Neural progenitor cell (in vitro differentiated cells): ENCODE measurements around the gene WDR33. TPM values are rescaled to one million over a fixed set of nuclear protein-coding genes. Genes with fewer than 3 reads are reported as not detected.
A peak's percentile ranks its signal among the peaks of the same experiment; 100 is the strongest.

Experiments used
- DNase-seq: peaks from one replicate; pipeline ENCODE4 v3.0.0-alpha.2; 2016; ENCODE audit warnings: low spot score
- H2AFZ ChIP-seq: fragments of 200-600 bp; sonication (generic); replicated peaks from 2 replicates; pipeline ENCODE4 v1.6.1; 2016; ENCODE audit warnings: antibody characterized with exemption
- H3F3A ChIP-seq: fragments of 200-600 bp; sonication (generic); 2 replicates; pipeline ENCODE4 v1.6.1; 2016; ENCODE audit warnings: antibody characterized with exemption, low read depth
- H3K27ac ChIP-seq: fragments of 200-600 bp; sonication (generic); 2 replicates; pipeline ENCODE4 v1.5.1; 2016; ENCODE audit warnings: mild to moderate bottlenecking
- H3K27me3 ChIP-seq: fragments of 200-600 bp; sonication (generic); 2 replicates; pipeline ENCODE4 v1.6.1; 2016; ENCODE audit warnings: mild to moderate bottlenecking, moderate library complexity
- H3K36me3 ChIP-seq: fragments of 200-600 bp; sonication (generic); 2 replicates; pipeline ENCODE4 v1.5.1; 2016
- H3K4me1 ChIP-seq: fragments of 200-600 bp; sonication (generic); 2 replicates; pipeline ENCODE4 v1.6.1; 2016; ENCODE audit warnings: mixed run types
- H3K4me2 ChIP-seq: fragments of 200-600 bp; sonication (generic); 2 replicates; pipeline ENCODE4 v1.6.1; 2016
- H3K4me3 ChIP-seq: fragments of 200-600 bp; sonication (generic); 2 replicates; pipeline ENCODE4 v1.5.1; 2016
- H3K79me2 ChIP-seq: fragments of 200-600 bp; sonication (generic); 2 replicates; pipeline ENCODE4 v1.6.1; 2016; ENCODE audit warnings: low read depth
- H3K9ac ChIP-seq: fragments of 200-600 bp; sonication (generic); 2 replicates; pipeline ENCODE4 v1.6.1; 2016
- H3K9me3 ChIP-seq: fragments of 200-600 bp; sonication (generic); 2 replicates; pipeline ENCODE4 v1.5.1; 2016; ENCODE audit warnings: low read depth
- H4K20me1 ChIP-seq: fragments of 200-600 bp; sonication (generic); 2 replicates; pipeline ENCODE4 v1.6.1; 2016; ENCODE audit warnings: low read depth
- H3K27ac Mint-ChIP-seq: 3 replicates; pipeline ENCODE4 v1.8.0; 2021; ENCODE audit warnings: mixed read lengths
- H3K27me3 Mint-ChIP-seq: 2 replicates; pipeline ENCODE4 v1.8.0; 2022; ENCODE audit warnings: low read depth, mild to moderate bottlenecking, inconsistent platforms, moderate library complexity, mixed read lengths; ENCODE audit not compliant: insufficient read depth
- H3K36me3 Mint-ChIP-seq: 3 replicates; pipeline ENCODE4 v1.8.0; 2021; ENCODE audit warnings: mixed read lengths
- H3K4me1 Mint-ChIP-seq: 3 replicates; pipeline ENCODE4 v1.8.0; 2021; ENCODE audit warnings: mixed read lengths
- H3K4me3 Mint-ChIP-seq: 3 replicates; pipeline ENCODE4 v1.8.0; 2021; ENCODE audit warnings: mild to moderate bottlenecking, moderate library complexity, mixed read lengths
- H3K9me3 Mint-ChIP-seq: 3 replicates; pipeline ENCODE4 v1.8.0; 2020; ENCODE audit warnings: mixed read lengths
- EZH2 ChIP-seq: fragments of 200-600 bp; sonication (generic); IDR thresholded peaks from 2 replicates; pipeline ENCODE4 v1.6.1; 2017; ENCODE audit warnings: antibody characterized with exemption, mild to moderate bottlenecking, moderate library complexity
- EZH2phosphoT487 ChIP-seq: fragments of 200-600 bp; sonication (generic); IDR thresholded peaks from 2 replicates; pipeline ENCODE4 v1.6.1; 2017; ENCODE audit warnings: antibody characterized with exemption
- total RNA-seq: library from RNA; depleted of rRNA; stranded (reverse); fragments of >200 nt; gene quantifications from 2 replicates; pipeline ENCODE4 v1.2.3, GENCODE V29; 2015; ENCODE audit warnings: low replicate concordance
- TF ChIP-seq, protein P1 (sequence below): fragments of 200-600 bp; sonication (generic); IDR thresholded peaks from 2 replicates; pipeline ENCODE4 v1.5.1; 2017; ENCODE audit warnings: antibody characterized with exemption, mild to moderate bottlenecking

The WDR33 gene
- total RNA-seq, 1 donor from 2014 or later, result 83.4 TPM

DNA sequence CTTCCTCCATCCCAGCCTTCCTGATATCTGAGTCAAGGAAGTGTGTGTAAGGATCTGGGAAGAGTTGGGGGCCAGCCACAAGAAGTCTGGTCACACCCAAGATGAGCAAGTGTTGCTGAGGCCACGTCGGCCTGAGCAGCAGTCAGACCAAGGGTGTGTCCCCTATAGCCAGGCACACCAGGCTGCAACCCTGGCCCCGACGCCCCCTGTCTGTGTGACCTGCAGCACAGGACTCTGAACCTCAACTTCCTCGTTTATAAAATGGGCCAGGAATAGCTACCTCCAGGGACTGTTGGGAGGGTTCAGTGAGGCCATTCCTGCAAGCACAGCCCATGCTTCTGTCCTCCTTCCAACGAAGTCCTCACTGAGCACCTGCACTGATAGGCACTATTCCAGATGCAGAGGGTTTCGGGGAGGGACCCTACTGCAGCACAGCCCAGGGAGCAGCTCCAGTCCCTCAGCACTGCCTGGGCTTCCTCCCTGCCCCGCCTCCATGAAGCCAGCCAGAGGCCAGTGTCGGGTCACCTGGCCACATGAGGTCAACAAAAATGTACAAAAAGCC is 148.9 kb downstream of the WDR33 start:
- Histone ChIP-seq H3K4me3 (no peak overlapping the region), H2AFZ (no peak overlapping the region), H3F3A (no peaks in the 10 kb centered on the region), H3K27ac (no peak overlapping the region), H3K9me3 (no peaks in the 10 kb centered on the region), H3K4me1 (peaks cover 7% of the 10 kb centered on the region), H3K36me3 (no peaks in the 10 kb centered on the region), H4K20me1 (no peaks in the 10 kb centered on the region), H3K9ac (no peak overlapping the region), H3K79me2 (no peaks in the 10 kb centered on the region), H3K4me2 (no peak overlapping the region), H3K27me3 (peaks cover 44% of the 10 kb centered on the region)
- TF ChIP-seq EZH2phosphoT487 (no peak), EZH2 (no peak)
- TF ChIP-seq, protein P1, sequence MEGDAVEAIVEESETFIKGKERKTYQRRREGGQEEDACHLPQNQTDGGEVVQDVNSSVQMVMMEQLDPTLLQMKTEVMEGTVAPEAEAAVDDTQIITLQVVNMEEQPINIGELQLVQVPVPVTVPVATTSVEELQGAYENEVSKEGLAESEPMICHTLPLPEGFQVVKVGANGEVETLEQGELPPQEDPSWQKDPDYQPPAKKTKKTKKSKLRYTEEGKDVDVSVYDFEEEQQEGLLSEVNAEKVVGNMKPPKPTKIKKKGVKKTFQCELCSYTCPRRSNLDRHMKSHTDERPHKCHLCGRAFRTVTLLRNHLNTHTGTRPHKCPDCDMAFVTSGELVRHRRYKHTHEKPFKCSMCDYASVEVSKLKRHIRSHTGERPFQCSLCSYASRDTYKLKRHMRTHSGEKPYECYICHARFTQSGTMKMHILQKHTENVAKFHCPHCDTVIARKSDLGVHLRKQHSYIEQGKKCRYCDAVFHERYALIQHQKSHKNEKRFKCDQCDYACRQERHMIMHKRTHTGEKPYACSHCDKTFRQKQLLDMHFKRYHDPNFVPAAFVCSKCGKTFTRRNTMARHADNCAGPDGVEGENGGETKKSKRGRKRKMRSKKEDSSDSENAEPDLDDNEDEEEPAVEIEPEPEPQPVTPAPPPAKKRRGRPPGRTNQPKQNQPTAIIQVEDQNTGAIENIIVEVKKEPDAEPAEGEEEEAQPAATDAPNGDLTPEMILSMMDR, result no peak
- Mint-ChIP-seq H3K4me3 (no peak overlapping the region), H3K27ac (no peak overlapping the region), H3K36me3 (no peaks in the 10 kb centered on the region), H3K4me1 (peaks cover 13% of the 10 kb centered on the region), H3K27me3 (peaks cover 22% of the 10 kb centered on the region), H3K9me3 (peaks cover 4% of the 10 kb centered on the region)
- no peak for DNase-seq

DNA sequence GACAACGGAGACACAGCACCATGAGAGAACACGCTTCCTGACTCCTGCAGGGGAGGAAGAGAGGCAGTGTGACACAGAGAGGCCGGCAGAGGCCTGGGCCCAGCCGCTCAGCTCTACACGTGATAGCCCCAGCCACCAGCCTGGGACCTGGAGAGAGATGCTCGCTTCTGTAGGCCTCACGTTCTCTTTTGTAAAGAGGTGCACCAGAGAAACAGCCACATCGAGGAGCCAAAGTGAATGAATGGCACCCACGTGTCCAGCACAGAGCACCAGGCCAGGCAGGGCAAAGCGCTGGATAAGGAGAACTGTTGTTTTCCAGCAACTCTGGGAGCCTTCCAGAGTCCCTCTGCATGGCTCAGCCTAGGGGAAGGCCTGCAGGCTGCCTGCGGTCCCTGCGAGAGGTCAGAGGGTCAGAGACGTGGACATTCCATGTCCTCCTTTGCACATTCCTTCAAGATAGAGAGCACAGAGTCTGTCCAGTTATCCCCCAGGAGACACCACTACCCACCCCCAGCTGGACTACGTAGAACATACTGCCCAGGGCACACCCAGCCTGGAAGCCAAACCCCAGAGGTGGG is 149.8 kb downstream of the WDR33 start:
- H2AFZ ChIP-seq, result no peak overlapping the region
- H3K36me3 Mint-ChIP-seq, result no peaks in the 10 kb centered on the region
- H3K9me3 Mint-ChIP-seq, result no peaks in the 10 kb centered on the region
- no peaks in the 10 kb centered on the region for H3K79me2 ChIP-seq
- DNase-seq, result no peak
- no peak overlapping the region for H3K4me3 Mint-ChIP-seq
- peaks cover 14% of the 10 kb centered on the region for H3K4me1 Mint-ChIP-seq
- no peaks in the 10 kb centered on the region for H4K20me1 ChIP-seq
- H3K27ac ChIP-seq, result no peak overlapping the region
- H3F3A ChIP-seq, result no peaks in the 10 kb centered on the region
- no peak overlapping the region for H3K4me3 ChIP-seq
- TF ChIP-seq, protein P1, result no peak
- TF ChIP-seq EZH2 (no peak), EZH2phosphoT487 (no peak)
- peaks cover 22% of the 10 kb centered on the region for H3K27me3 Mint-ChIP-seq
- no peaks in the 10 kb centered on the region for H3K9me3 ChIP-seq
- peaks cover 36% of the 10 kb centered on the region for H3K27me3 ChIP-seq
- H3K27ac Mint-ChIP-seq, result peak overlapping the region; percentile 66
- no peaks in the 10 kb centered on the region for H3K36me3 ChIP-seq
- no peak overlapping the region for H3K4me2 ChIP-seq
- peaks cover 5% of the 10 kb centered on the region for H3K4me1 ChIP-seq
- no peak overlapping the region for H3K9ac ChIP-seq

DNA sequence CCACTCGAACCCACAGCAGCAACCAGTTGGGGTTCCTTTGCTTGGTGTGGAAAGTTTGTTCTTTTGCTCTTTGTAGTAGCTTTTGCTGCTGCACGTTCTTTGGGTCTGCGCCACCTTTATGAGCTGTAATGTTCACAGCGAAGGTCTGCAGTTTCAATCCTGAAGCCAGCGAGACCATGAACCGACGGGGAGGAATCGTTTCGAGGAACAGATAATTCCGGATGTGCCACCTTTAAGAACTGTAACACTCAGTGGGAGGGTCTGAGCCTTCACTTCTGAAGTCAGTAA is 150.7 kb downstream of the WDR33 start:
- H3K27ac ChIP-seq, result no peak overlapping the region
- H3K27me3 ChIP-seq, result peaks cover 27% of the 10 kb centered on the region
- no peak overlapping the region for H3K4me3 Mint-ChIP-seq
- peaks cover 17% of the 10 kb centered on the region for H3K27me3 Mint-ChIP-seq
- H3K4me1 Mint-ChIP-seq, result peaks cover 23% of the 10 kb centered on the region
- peaks cover 8% of the 10 kb centered on the region for H3F3A ChIP-seq
- H3K27ac Mint-ChIP-seq, result no peak overlapping the region
- TF ChIP-seq EZH2phosphoT487, result no peak
- no peak for TF ChIP-seq EZH2
- TF ChIP-seq, protein P1, result no peak
- no peaks in the 10 kb centered on the region for H4K20me1 ChIP-seq
- no peaks in the 10 kb centered on the region for H3K9me3 ChIP-seq
- H3K4me2 ChIP-seq, result no peak overlapping the region
- H3K79me2 ChIP-seq, result no peaks in the 10 kb centered on the region
- H3K9ac ChIP-seq, result no peak overlapping the region
- DNase-seq, result no peak
- no peaks in the 10 kb centered on the region for H3K36me3 Mint-ChIP-seq
- peaks cover 14% of the 10 kb centered on the region for H3K4me1 ChIP-seq
- no peak overlapping the region for H2AFZ ChIP-seq
- no peaks in the 10 kb centered on the region for H3K36me3 ChIP-seq
- no peak overlapping the region for H3K4me3 ChIP-seq
- H3K9me3 Mint-ChIP-seq, result no peaks in the 10 kb centered on the region
